H9 (cell line): ENCODE data around the gene SOCS7. TPM values are rescaled to one million over a fixed set of nuclear protein-coding genes. Genes with fewer than 3 reads are reported as not detected.

Experiments
- DNase-seq: peaks from one replicate; pipeline ENCODE4 v3.0.0-alpha.2; 2017
- H2AFZ ChIP-seq: one replicate; pipeline ENCODE4 v1.6.1; 2013; ENCODE audit warnings: mild to moderate bottlenecking, low read length, control low read depth, moderate library complexity
- H2AK5ac ChIP-seq: 2 replicates; pipeline ENCODE4 v1.6.1; 2013; ENCODE audit warnings: low read length, control low read depth, mixed read lengths; ENCODE audit not compliant: insufficient read length
- H2BK120ac ChIP-seq: one replicate; pipeline ENCODE4 v1.6.1; 2013; ENCODE audit warnings: low read depth, mild to moderate bottlenecking, low read length, control low read depth, inconsistent platforms; ENCODE audit not compliant: poor library complexity, severe bottlenecking
- H2BK12ac ChIP-seq: 2 replicates; pipeline ENCODE4 v1.6.1; 2013; ENCODE audit warnings: low read length, control low read depth, mixed read lengths, low read depth; ENCODE audit not compliant: insufficient read length
- H2BK15ac ChIP-seq: 2 replicates; pipeline ENCODE4 v1.6.1; 2013; ENCODE audit warnings: low read depth, low read length, control low read depth
- H2BK20ac ChIP-seq: one replicate; pipeline ENCODE4 v1.6.1; 2013; ENCODE audit warnings: low read depth, mild to moderate bottlenecking, low read length, control low read depth, inconsistent platforms; ENCODE audit not compliant: poor library complexity, severe bottlenecking
- H2BK5ac ChIP-seq: 2 replicates; pipeline ENCODE4 v1.6.1; 2013; ENCODE audit warnings: low read length, control low read depth, mixed read lengths; ENCODE audit not compliant: insufficient read length
- H3K14ac ChIP-seq: 2 replicates; pipeline ENCODE4 v1.6.1; 2013; ENCODE audit warnings: low read length, control low read depth; ENCODE audit not compliant: insufficient read depth
- H3K18ac ChIP-seq: 2 replicates; pipeline ENCODE4 v1.6.1; 2013; ENCODE audit warnings: low read depth, mild to moderate bottlenecking, mixed read lengths, low read length, control low read depth; ENCODE audit not compliant: insufficient read length
- H3K23ac ChIP-seq: 2 replicates; pipeline ENCODE4 v1.6.1; 2013; ENCODE audit warnings: low read length, control low read depth, mixed read lengths, low read depth; ENCODE audit not compliant: insufficient read length
- H3K23me2 ChIP-seq: 2 replicates; pipeline ENCODE4 v1.6.1; 2013; ENCODE audit warnings: low read depth, mild to moderate bottlenecking, mixed read lengths, low read length, control low read depth; ENCODE audit not compliant: insufficient read length, poor library complexity, severe bottlenecking
- H3K27ac ChIP-seq: 2 replicates; pipeline ENCODE4 v1.5.1; 2013; ENCODE audit warnings: low read length, control low read depth, mixed read lengths, low read depth; ENCODE audit not compliant: insufficient read length
- H3K27me3 ChIP-seq: 2 replicates; pipeline ENCODE4 v1.6.1; 2013; ENCODE audit warnings: low read length, control low read depth, inconsistent platforms; ENCODE audit not compliant: insufficient read depth
- H3K4ac ChIP-seq: 2 replicates; pipeline ENCODE4 v1.6.1; 2013; ENCODE audit warnings: low read depth, mild to moderate bottlenecking, control low read depth, inconsistent platforms, low read length, moderate library complexity
- H3K4me1 ChIP-seq: 2 replicates; pipeline ENCODE4 v1.6.1; 2013; ENCODE audit warnings: low read length, control low read depth, inconsistent platforms; ENCODE audit not compliant: insufficient read depth
- H3K4me2 ChIP-seq: 2 replicates; pipeline ENCODE4 v1.6.1; 2013; ENCODE audit warnings: low read length, control low read depth, mixed read lengths; ENCODE audit not compliant: insufficient read length, insufficient read depth
- H3K56ac ChIP-seq: 2 replicates; pipeline ENCODE4 v1.6.1; 2013; ENCODE audit warnings: low read depth, mild to moderate bottlenecking, mixed read lengths, low read length, control low read depth; ENCODE audit not compliant: insufficient read length
- H3K79me1 ChIP-seq: 2 replicates; pipeline ENCODE4 v1.6.1; 2013; ENCODE audit warnings: low read depth, mild to moderate bottlenecking, moderate library complexity, low read length, control low read depth, inconsistent platforms; ENCODE audit not compliant: insufficient read depth, poor library complexity, severe bottlenecking
- H3K79me2 ChIP-seq: 2 replicates; pipeline ENCODE4 v1.6.1; 2013; ENCODE audit warnings: low read length, control low read depth, inconsistent platforms; ENCODE audit not compliant: insufficient read depth
- H3K9ac ChIP-seq: 2 replicates; pipeline ENCODE4 v1.6.1; 2013; ENCODE audit warnings: low read length, control low read depth, mixed read lengths; ENCODE audit not compliant: insufficient read length; ENCODE audit errors: extremely low read depth
- H3K9me3 ChIP-seq: one replicate; pipeline ENCODE4 v1.6.1; 2013; ENCODE audit warnings: low read depth, low read length, inconsistent platforms; ENCODE audit not compliant: control insufficient read depth
- H3T11ph ChIP-seq: one replicate; pipeline ENCODE4 v1.6.1; 2013; ENCODE audit warnings: mild to moderate bottlenecking, low read length, control low read depth, inconsistent platforms
- H4K20me1 ChIP-seq: one replicate; pipeline ENCODE4 v1.6.1; 2013; ENCODE audit not compliant: control insufficient read depth, insufficient read length, insufficient read depth
- H4K5ac ChIP-seq: 2 replicates; pipeline ENCODE4 v1.6.1; 2013; ENCODE audit warnings: low read depth, mild to moderate bottlenecking, mixed read lengths, low read length, control low read depth; ENCODE audit not compliant: insufficient read length
- H4K8ac ChIP-seq: replicated peaks from 2 replicates; pipeline ENCODE4 v1.6.1; 2013; ENCODE audit warnings: low read length, control low read depth, mixed read lengths, low read depth; ENCODE audit not compliant: insufficient read length
- H4K91ac ChIP-seq: 2 replicates; pipeline ENCODE4 v1.6.1; 2013; ENCODE audit warnings: low read depth, mild to moderate bottlenecking, moderate library complexity, mixed read lengths, low read length, control low read depth; ENCODE audit not compliant: insufficient read length
- H3K27ac Mint-ChIP-seq, 3 experiments: 2 replicates in 2 of 3; 3 replicates in 1 of 3; pipeline ENCODE4 v1.8.0; 2020 to 2021; ENCODE audit warnings: mixed read lengths in 3 of 3, mild to moderate bottlenecking in 1 of 3, moderate library complexity in 1 of 3
- H3K27me3 Mint-ChIP-seq: 2 replicates; pipeline ENCODE4 v1.8.0; 2021; ENCODE audit warnings: low read depth, mild to moderate bottlenecking, moderate library complexity, mixed read lengths
- H3K36me3 Mint-ChIP-seq, 3 experiments: 2 replicates in 2 of 3; 3 replicates in 1 of 3; pipeline ENCODE4 v1.8.0; 2020 to 2021; ENCODE audit warnings: low read depth in 3 of 3, mixed read lengths in 3 of 3; ENCODE audit not compliant: insufficient read depth in 1 of 3
- H3K4me1 Mint-ChIP-seq, 2 experiments: 2 replicates each; pipeline ENCODE4 v1.8.0; 2020; ENCODE audit warnings: mixed read lengths in 2 of 2
- H3K4me3 Mint-ChIP-seq, 2 experiments: 2 replicates in 1 of 2; 3 replicates in 1 of 2; pipeline ENCODE4 v1.8.0; 2020 to 2021; ENCODE audit warnings: mild to moderate bottlenecking in 2 of 2, mixed read lengths in 2 of 2, moderate library complexity in 1 of 2
- H3K9me3 Mint-ChIP-seq, 2 experiments: 2 replicates in 1 of 2; 3 replicates in 1 of 2; pipeline ENCODE4 v1.8.0; 2020; ENCODE audit warnings: mild to moderate bottlenecking in 2 of 2, mixed read lengths in 2 of 2, moderate library complexity in 1 of 2
- WGBS: extraction: QIAGEN DNeasy Blood & Tissue Kit; methylation state at CpG from one replicate; pipeline ENCODE4 v1.1.7; 2013; ENCODE audit warnings: missing lambda C conversion rate, low lambda C conversion rate, mixed read lengths; ENCODE audit not compliant: insufficient read length; ENCODE audit errors: extremely low coverage; 5-methylcytosine and 5-hydroxymethylcytosine counted together
- total RNA-seq: library from RNA; stranded (reverse); gene quantifications from 2 replicates; pipeline ENCODE4 v1.2.1, GENCODE V29; 2021
- TF ChIP-seq, protein P1 (sequence below): fragments of 200-600 bp; sonication (generic); conservative IDR thresholded peaks from 3 replicates; pipeline ENCODE4 v1.8.0; 2021; ENCODE audit warnings: antibody characterized with exemption, mild to moderate bottlenecking

Gene SOCS7
- total RNA-seq, 1 experiment from 2014 or later: 31.0 TPM

DNA sequence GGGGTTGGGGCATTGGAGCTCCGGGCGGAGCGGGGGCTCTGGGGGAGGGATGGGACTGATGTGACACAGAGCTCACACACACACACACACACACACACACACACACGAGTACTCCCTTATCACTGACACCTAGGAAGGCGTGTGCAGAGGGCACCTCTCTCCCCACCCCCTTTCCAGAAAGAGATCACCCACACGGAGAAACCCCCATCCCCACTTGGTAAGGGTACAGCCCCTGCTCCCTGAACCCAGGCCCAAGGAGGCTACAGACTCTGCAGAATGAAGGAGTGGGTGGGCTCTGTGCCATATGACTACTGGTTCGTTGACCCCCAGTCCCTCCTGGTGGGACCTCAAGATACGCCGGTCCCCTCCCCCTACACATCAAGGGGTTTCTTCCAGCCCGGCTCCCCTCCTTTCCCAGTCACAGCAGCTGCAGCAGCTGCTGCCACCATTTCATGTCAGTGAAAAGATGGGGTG is 67.9 kb downstream of the SOCS7 start:
- no peak overlapping the region for H2BK20ac ChIP-seq
- no peak overlapping the region for H4K91ac ChIP-seq
- peaks cover 37% of the 10 kb centered on the region for H3K27me3 Mint-ChIP-seq
- H3K79me1 ChIP-seq: no peaks in the 10 kb centered on the region
- H3K36me3 Mint-ChIP-seq: no peaks in the 10 kb centered on the region; a peak in 1 of 7 replicates
- H3K18ac ChIP-seq: no peak overlapping the region
- no peak overlapping the region for H4K8ac ChIP-seq
- peak; percentile 43 for DNase-seq
- WGBS: no CpG with 5 or more reads among the region's 10 CpGs
- H3K79me2 ChIP-seq: no peaks in the 10 kb centered on the region
- H3K23ac ChIP-seq: no peak overlapping the region
- H3K4ac ChIP-seq: no peak overlapping the region
- no peak overlapping the region for H3T11ph ChIP-seq
- H4K20me1 ChIP-seq: peaks cover 2% of the 10 kb centered on the region
- H3K4me1 ChIP-seq: peaks cover 16% of the 10 kb centered on the region; the same call in 1 of the 2 replicates
- H2BK120ac ChIP-seq: no peak overlapping the region
- H3K4me1 Mint-ChIP-seq: peaks cover 60 to 79% of the 10 kb centered on the region in 2 experiments
- peaks cover 3% of the 10 kb centered on the region; the same call in 1 of the 2 replicates for H3K27me3 ChIP-seq
- H3K27ac Mint-ChIP-seq: no peak overlapping the region
- no peak overlapping the region for H2AFZ ChIP-seq
- no peak overlapping the region for H2BK15ac ChIP-seq
- TF ChIP-seq, protein P1, sequence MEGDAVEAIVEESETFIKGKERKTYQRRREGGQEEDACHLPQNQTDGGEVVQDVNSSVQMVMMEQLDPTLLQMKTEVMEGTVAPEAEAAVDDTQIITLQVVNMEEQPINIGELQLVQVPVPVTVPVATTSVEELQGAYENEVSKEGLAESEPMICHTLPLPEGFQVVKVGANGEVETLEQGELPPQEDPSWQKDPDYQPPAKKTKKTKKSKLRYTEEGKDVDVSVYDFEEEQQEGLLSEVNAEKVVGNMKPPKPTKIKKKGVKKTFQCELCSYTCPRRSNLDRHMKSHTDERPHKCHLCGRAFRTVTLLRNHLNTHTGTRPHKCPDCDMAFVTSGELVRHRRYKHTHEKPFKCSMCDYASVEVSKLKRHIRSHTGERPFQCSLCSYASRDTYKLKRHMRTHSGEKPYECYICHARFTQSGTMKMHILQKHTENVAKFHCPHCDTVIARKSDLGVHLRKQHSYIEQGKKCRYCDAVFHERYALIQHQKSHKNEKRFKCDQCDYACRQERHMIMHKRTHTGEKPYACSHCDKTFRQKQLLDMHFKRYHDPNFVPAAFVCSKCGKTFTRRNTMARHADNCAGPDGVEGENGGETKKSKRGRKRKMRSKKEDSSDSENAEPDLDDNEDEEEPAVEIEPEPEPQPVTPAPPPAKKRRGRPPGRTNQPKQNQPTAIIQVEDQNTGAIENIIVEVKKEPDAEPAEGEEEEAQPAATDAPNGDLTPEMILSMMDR: no peak
- no peak overlapping the region for H3K9ac ChIP-seq
- no peak overlapping the region for H3K56ac ChIP-seq
- H3K27ac ChIP-seq: no peak overlapping the region
- H3K9me3 Mint-ChIP-seq: no peaks in the 10 kb centered on the region
- peak overlapping the region; percentile 58 to 89 for H3K4me3 Mint-ChIP-seq
- peak overlapping the region; percentile 82 for H3K4me2 ChIP-seq
- no peak overlapping the region for H2BK12ac ChIP-seq
- H3K9me3 ChIP-seq: no peaks in the 10 kb centered on the region
- no peak overlapping the region for H2AK5ac ChIP-seq
- H3K23me2 ChIP-seq: peaks cover 21% of the 10 kb centered on the region
- H4K5ac ChIP-seq: no peak overlapping the region
- H3K14ac ChIP-seq: no peak overlapping the region
- no peak overlapping the region for H2BK5ac ChIP-seq
